AML-193 (cell line): ENCODE measurements around the gene TMOD4.

Source experiments
- DNase-seq, 2 experiments: peaks; one replicate each; lab custom pipeline; 2025; lab: John Stamatoyannopoulos, UW

The TMOD4 gene

GRCh38 chr1:151142411-151143056 is 33.2 kb downstream of the TMOD4 start:
- no peak for DNase-seq

- no peak for DNase-seq
Measured at GRCh38 chr1:151137789-151138188, 38.0 kb downstream of the TMOD4 start.

- DNase-seq = no peak
Measured at GRCh38 chr1:151135433-151136385, 40.1 kb downstream of the TMOD4 start.

GRCh38 chr1:151134991-151135390 is 40.8 kb downstream of the TMOD4 start:
- DNase-seq = no peak

- DNase-seq = no peak
Measured at GRCh38 chr1:151134396-151134795, 41.4 kb downstream of the TMOD4 start.

GRCh38 chr1:151133018-151133806 is 42.6 kb downstream of the TMOD4 start:
- DNase-seq = no peak

- DNase-seq = no peak
Measured at GRCh38 chr1:151132335-151133017, 43.3 kb downstream of the TMOD4 start.

- no peak for DNase-seq
Measured at GRCh38 chr1:151131701-151132334, 44.0 kb downstream of the TMOD4 start.

- DNase-seq = no peak
Measured at GRCh38 chr1:151130987-151131586, 44.7 kb downstream of the TMOD4 start.

GRCh38 chr1:151128800-151129199 is 47.0 kb downstream of the TMOD4 start:
- no peak for DNase-seq

- DNase-seq = no peak
Measured at GRCh38 chr1:151124763-151125403, 50.9 kb downstream of the TMOD4 start.
